ENCODE data around the gene BOD1.

DNA sequence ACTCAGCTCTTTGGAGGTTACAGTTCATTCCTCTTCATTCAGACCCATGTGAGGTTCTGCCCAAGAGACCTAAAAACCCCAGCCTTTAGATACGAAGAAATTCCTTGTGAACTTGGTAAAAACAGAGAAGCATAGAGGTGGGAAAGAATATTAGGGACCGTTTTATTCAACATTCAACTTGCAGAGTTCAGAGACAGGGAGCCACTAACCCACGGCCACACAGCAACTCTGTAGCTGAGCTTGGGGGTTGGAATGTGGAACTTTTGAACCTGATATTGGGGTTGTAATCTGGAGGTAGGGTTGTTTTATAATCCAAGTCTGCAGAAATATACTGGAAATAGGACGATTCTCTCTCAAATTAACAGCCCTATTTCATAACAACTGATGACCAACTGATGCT lies 10.8 kb upstream of the BOD1 start:
- no peak for TF ChIP-seq POLR2A (IDR thresholded peaks at IDR 0.05)
- TF ChIP-seq, protein P1, sequence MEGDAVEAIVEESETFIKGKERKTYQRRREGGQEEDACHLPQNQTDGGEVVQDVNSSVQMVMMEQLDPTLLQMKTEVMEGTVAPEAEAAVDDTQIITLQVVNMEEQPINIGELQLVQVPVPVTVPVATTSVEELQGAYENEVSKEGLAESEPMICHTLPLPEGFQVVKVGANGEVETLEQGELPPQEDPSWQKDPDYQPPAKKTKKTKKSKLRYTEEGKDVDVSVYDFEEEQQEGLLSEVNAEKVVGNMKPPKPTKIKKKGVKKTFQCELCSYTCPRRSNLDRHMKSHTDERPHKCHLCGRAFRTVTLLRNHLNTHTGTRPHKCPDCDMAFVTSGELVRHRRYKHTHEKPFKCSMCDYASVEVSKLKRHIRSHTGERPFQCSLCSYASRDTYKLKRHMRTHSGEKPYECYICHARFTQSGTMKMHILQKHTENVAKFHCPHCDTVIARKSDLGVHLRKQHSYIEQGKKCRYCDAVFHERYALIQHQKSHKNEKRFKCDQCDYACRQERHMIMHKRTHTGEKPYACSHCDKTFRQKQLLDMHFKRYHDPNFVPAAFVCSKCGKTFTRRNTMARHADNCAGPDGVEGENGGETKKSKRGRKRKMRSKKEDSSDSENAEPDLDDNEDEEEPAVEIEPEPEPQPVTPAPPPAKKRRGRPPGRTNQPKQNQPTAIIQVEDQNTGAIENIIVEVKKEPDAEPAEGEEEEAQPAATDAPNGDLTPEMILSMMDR (IDR thresholded peaks at IDR 0.05): no peak

Data from vagina (tissue), 2 donors.